ENCODE data around the gene CNTRL. TPM values are rescaled to one million over a fixed set of nuclear protein-coding genes. Genes with fewer than 3 reads are reported as not detected.

The CNTRL gene
- total and polyA plus RNA-seq, 2 donors (not counting 1 experiment from before 2014, with no cell fraction given): 40.0 to 146 TPM

DNA sequence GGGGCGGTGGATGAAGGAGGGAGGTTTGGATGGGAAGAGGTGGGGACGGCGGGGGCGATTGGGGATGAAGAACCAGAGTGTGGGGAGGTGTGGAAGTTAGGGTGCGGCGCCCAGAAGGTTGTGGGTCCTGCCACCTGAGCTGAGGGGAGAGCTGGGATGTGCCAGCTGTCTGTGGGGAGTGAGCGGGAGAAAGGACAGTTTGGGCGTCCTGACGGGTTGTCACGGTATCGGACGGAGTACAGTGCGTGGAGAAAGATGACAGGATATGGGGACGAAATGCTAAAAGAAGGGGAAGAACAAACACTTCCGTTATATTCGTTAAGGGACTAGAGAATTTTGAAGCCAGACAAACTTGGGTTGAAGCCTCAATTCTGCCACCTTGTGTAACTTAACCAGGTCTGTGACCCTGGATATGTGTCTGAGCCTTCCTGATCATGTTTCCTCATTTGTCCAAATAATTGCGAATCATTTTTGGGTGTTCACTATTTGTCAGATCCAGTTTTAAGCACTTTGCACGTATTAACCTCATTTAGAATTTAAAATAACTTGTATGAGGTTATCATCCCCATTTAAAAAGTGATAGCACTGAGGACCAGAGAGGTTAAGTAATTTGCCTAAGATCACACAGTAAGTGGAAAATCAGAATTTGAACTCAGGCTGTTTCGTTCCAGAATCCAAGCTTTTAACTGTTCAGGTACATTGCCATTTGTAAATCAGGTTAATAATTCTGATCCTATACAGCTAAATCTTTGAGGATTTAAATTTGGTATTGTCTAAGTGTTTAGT lies 689 bp downstream of the CNTRL start:
- peaks cover 73% of the 10 kb centered on the region for H3K79me2 ChIP-seq (ENCODE audit: control insufficient read depth, insufficient read depth, low read length)
- intact Hi-C loops (cut with micrococcal nuclease): loop anchor here (2.0 kb wide), 2 partner anchors 125 to 233 kb away; partner anchors contain the start of genes PSMD5 and RAB14
- DNase-seq (peak; percentile 73), ATAC-seq (ENCODE audit: low read depth) (peak; percentile 0)
- H3K4me2 ChIP-seq (replicated peaks; ENCODE audit: low read depth, low read length, poor library complexity, severe bottlenecking): peak overlapping the region; percentile 93
- H3K27ac ChIP-seq (ENCODE audit: low read length in 2 of 2): peak overlapping the region; percentile 86 to 99
- no peaks in the 10 kb centered on the region for H3K27me3 ChIP-seq (replicated peaks in 1 of 4; ENCODE audit: control extremely low read depth in 1 of 4, control insufficient read depth in 3 of 4, insufficient read depth in 4 of 4, low read length in 3 of 4)
- Mint-ChIP-seq H3K4me3 (peak overlapping the region; percentile 100), H3K27ac (peak overlapping the region; percentile 94), H3K27me3 (no peaks in the 10 kb centered on the region), H3K4me1 (peaks cover 63% of the 10 kb centered on the region), H3K9me3 (ENCODE audit: insufficient read depth) (no peaks in the 10 kb centered on the region)
- peaks cover 2 to 8% of the 10 kb centered on the region in 2 experiments for H3K36me3 ChIP-seq (replicated peaks in 1 of 2; ENCODE audit: control extremely low read depth in 1 of 2, control insufficient read depth in 1 of 2, extremely low read depth in 1 of 2, insufficient read depth in 2 of 2, low read length in 1 of 2)
- CTCF ChIA-PET: interaction anchor here (1.1 kb wide), 1 partner anchor 15 kb away, joined by 7 read pairs; no protein-coding TSS in a partner anchor
- peak overlapping the region; percentile 98 for H3K9ac ChIP-seq (ENCODE audit: low read length)
- peaks cover 17% of the 10 kb centered on the region for H4K20me1 ChIP-seq (ENCODE audit: control insufficient read depth, insufficient read depth, low read length, poor library complexity, severe bottlenecking)
- H3K4me3 ChIP-seq (ENCODE audit: control extremely low read depth in 1 of 5, extremely low read depth in 1 of 5, insufficient read depth in 1 of 5, low read depth in 2 of 5, low read length in 4 of 5): peak overlapping the region; percentile 80 to 99 (median 92)
- H3K9me3 ChIP-seq (ENCODE audit: control extremely low read depth in 1 of 3, control insufficient read depth in 2 of 3, insufficient read depth in 1 of 3, low read length in 2 of 3): no peaks in the 10 kb centered on the region
- H3K4me1 ChIP-seq (ENCODE audit: control insufficient read depth in 2 of 2, insufficient read depth in 2 of 2, low read length in 2 of 2): peaks cover 42 to 49% of the 10 kb centered on the region in 2 donors
- 0% methylated on average over 16 of the region's 19 CpGs for WGBS (ENCODE audit: insufficient coverage)
- POLR2A ChIA-PET: interaction anchor here (1.1 kb wide), 1 partner anchor 47 kb away, joined by 4 read pairs; no protein-coding TSS in a partner anchor
- no peak for TF ChIP-seq EZH2 (IDR thresholded peaks at IDR 0.05; ENCODE audit: borderline replicate concordance, insufficient read depth, low read depth, low read length, poor library complexity, severe bottlenecking)
- TF ChIP-seq, protein P1, sequence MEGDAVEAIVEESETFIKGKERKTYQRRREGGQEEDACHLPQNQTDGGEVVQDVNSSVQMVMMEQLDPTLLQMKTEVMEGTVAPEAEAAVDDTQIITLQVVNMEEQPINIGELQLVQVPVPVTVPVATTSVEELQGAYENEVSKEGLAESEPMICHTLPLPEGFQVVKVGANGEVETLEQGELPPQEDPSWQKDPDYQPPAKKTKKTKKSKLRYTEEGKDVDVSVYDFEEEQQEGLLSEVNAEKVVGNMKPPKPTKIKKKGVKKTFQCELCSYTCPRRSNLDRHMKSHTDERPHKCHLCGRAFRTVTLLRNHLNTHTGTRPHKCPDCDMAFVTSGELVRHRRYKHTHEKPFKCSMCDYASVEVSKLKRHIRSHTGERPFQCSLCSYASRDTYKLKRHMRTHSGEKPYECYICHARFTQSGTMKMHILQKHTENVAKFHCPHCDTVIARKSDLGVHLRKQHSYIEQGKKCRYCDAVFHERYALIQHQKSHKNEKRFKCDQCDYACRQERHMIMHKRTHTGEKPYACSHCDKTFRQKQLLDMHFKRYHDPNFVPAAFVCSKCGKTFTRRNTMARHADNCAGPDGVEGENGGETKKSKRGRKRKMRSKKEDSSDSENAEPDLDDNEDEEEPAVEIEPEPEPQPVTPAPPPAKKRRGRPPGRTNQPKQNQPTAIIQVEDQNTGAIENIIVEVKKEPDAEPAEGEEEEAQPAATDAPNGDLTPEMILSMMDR (IDR thresholded peaks at IDR 0.05): no peak
- H2AFZ ChIP-seq (ENCODE audit: insufficient read depth, low read depth, low read length, poor library complexity, severe bottlenecking): peak overlapping the region; percentile 98

DNA sequence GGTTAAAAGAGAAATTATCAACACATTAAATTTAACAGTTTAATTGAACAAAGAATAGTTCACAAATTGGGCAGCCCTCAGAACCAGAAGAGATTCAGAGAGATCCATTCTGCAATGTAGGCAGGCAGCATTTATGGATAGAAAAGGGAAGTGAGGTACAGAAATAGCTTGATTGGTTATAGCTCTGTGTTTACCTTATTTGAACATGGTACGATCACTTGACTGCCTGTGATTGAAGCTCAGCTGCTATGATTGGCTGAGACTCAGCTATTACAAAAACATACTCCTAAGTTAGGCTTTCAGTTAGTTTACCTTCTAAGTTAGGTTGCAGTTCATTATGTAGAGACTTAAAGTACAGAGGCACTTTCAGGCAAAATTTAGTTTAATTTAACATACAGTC lies 7.3 kb downstream of the CNTRL start:
- Histone ChIP-seq H4K20me1 (ENCODE audit: control insufficient read depth, insufficient read depth, low read length, poor library complexity, severe bottlenecking) (peaks cover 21% of the 10 kb centered on the region), H3K27ac (ENCODE audit: low read length in 2 of 2) (peak overlapping the region; percentile 13 to 47), H3K9ac (ENCODE audit: low read length) (no peak overlapping the region), H2AFZ (ENCODE audit: insufficient read depth, low read depth, low read length, poor library complexity, severe bottlenecking) (no peak overlapping the region), H3K36me3 (replicated peaks in 1 of 2; ENCODE audit: control extremely low read depth in 1 of 2, control insufficient read depth in 1 of 2, extremely low read depth in 1 of 2, insufficient read depth in 2 of 2, low read length in 1 of 2) (peaks cover 4 to 54% of the 10 kb centered on the region in 2 experiments), H3K27me3 (replicated peaks in 1 of 4; ENCODE audit: control extremely low read depth in 1 of 4, control insufficient read depth in 3 of 4, insufficient read depth in 4 of 4, low read length in 3 of 4) (no peaks in the 10 kb centered on the region), H3K4me1 (ENCODE audit: control insufficient read depth in 2 of 2, insufficient read depth in 2 of 2, low read length in 2 of 2) (peaks cover 6 to 7% of the 10 kb centered on the region in 2 donors), H3K9me3 (ENCODE audit: control extremely low read depth in 1 of 3, control insufficient read depth in 2 of 3, insufficient read depth in 1 of 3, low read length in 2 of 3) (no peaks in the 10 kb centered on the region), H3K4me3 (ENCODE audit: control extremely low read depth in 1 of 5, extremely low read depth in 1 of 5, insufficient read depth in 1 of 5, low read depth in 2 of 5, low read length in 4 of 5) (no peak overlapping the region), H3K79me2 (ENCODE audit: control insufficient read depth, insufficient read depth, low read length) (peaks cover 73% of the 10 kb centered on the region), H3K4me2 (replicated peaks; ENCODE audit: low read depth, low read length, poor library complexity, severe bottlenecking) (no peak overlapping the region)
- 67% methylated on average over 1 of the region's 1 CpG for WGBS (ENCODE audit: insufficient coverage)
- no peak for DNase-seq
- no peaks in the 10 kb centered on the region for H3K9me3 Mint-ChIP-seq (ENCODE audit: insufficient read depth)
- H3K27ac Mint-ChIP-seq: peak overlapping the region; percentile 28
- peaks cover 25% of the 10 kb centered on the region for H3K4me1 Mint-ChIP-seq
- ChIA-PET POLR2A (interaction anchor here (1.5 kb wide), 1 partner anchor 10 kb away, joined by 5 read pairs; no protein-coding TSS in a partner anchor), CTCF (interaction anchor here (0.7 to 4.5 kb wide), 5 partner anchors 10 to 324 kb away, joined by 3 to 14 read pairs (median 4); no protein-coding TSS in a partner anchor)
- no peaks in the 10 kb centered on the region for H3K27me3 Mint-ChIP-seq
- H3K4me3 Mint-ChIP-seq: no peak overlapping the region
- intact Hi-C loops (cut with micrococcal nuclease): no loop called here
- ATAC-seq (ENCODE audit: low read depth): peak; percentile 24
- TF ChIP-seq EZH2 (IDR thresholded peaks at IDR 0.05; ENCODE audit: borderline replicate concordance, insufficient read depth, low read depth, low read length, poor library complexity, severe bottlenecking): no peak
- TF ChIP-seq, protein P1 (IDR thresholded peaks at IDR 0.05): no peak
